KMS-11 (cell line): ENCODE measurements around the gene CRIP1.

Experiments
- H2AFZ ChIP-seq: fragments of 200-600 bp; sonication (generic); 2 replicates; pipeline ENCODE4 v1.6.1; 2016; ENCODE audit warnings: antibody characterized with exemption, mixed run types, low read depth
- H3K27ac ChIP-seq: fragments of 200-600 bp; sonication (generic); 2 replicates; pipeline ENCODE4 v1.6.1; 2016; ENCODE audit warnings: mild to moderate bottlenecking, mixed run types
- H3K27me3 ChIP-seq: fragments of 200-600 bp; sonication (generic); 2 replicates; pipeline ENCODE4 v1.6.1; 2017; ENCODE audit warnings: mild to moderate bottlenecking, low read depth, mixed run types, moderate library complexity; ENCODE audit not compliant: insufficient read depth
- H3K36me3 ChIP-seq: fragments of 200-600 bp; sonication (generic); 2 replicates; pipeline ENCODE4 v1.6.1; 2017; ENCODE audit warnings: mild to moderate bottlenecking, mixed run types; ENCODE audit not compliant: insufficient read depth
- H3K4me1 ChIP-seq: fragments of 200-600 bp; sonication (generic); 2 replicates; pipeline ENCODE4 v1.6.1; 2016; ENCODE audit warnings: mild to moderate bottlenecking, low read depth, mixed run types; ENCODE audit not compliant: poor library complexity, severe bottlenecking
- H3K4me2 ChIP-seq: fragments of 200-600 bp; sonication (generic); 2 replicates; pipeline ENCODE4 v1.7.0; 2016; ENCODE audit warnings: mild to moderate bottlenecking, mixed run types
- H3K4me3 ChIP-seq: fragments of 200-600 bp; sonication (generic); IDR thresholded peaks from 2 replicates; pipeline ENCODE4 v1.6.1; 2017; ENCODE audit warnings: low read depth, low read length, mixed read lengths; ENCODE audit not compliant: insufficient read depth
- H3K79me2 ChIP-seq: fragments of 200-600 bp; sonication (generic); 2 replicates; pipeline ENCODE4 v1.6.1; 2016; ENCODE audit warnings: low read depth, mixed run types; ENCODE audit not compliant: insufficient read depth
- H3K9ac ChIP-seq: fragments of 200-600 bp; sonication (generic); 2 replicates; pipeline ENCODE4 v1.6.1; 2016; ENCODE audit warnings: mild to moderate bottlenecking, mixed run types
- H4K20me1 ChIP-seq: fragments of 200-600 bp; sonication (generic); 2 replicates; pipeline ENCODE4 v1.6.1; 2016; ENCODE audit warnings: mild to moderate bottlenecking, mixed run types; ENCODE audit not compliant: insufficient read depth
- TF ChIP-seq, protein P1 (sequence below): fragments of 200-600 bp; sonication (generic); conservative IDR thresholded peaks from 2 replicates; pipeline ENCODE4 v1.6.1; 2017; ENCODE audit warnings: low read depth, mild to moderate bottlenecking, antibody characterized with exemption, low read length, moderate library complexity, mixed read lengths

The CRIP1 gene

DNA sequence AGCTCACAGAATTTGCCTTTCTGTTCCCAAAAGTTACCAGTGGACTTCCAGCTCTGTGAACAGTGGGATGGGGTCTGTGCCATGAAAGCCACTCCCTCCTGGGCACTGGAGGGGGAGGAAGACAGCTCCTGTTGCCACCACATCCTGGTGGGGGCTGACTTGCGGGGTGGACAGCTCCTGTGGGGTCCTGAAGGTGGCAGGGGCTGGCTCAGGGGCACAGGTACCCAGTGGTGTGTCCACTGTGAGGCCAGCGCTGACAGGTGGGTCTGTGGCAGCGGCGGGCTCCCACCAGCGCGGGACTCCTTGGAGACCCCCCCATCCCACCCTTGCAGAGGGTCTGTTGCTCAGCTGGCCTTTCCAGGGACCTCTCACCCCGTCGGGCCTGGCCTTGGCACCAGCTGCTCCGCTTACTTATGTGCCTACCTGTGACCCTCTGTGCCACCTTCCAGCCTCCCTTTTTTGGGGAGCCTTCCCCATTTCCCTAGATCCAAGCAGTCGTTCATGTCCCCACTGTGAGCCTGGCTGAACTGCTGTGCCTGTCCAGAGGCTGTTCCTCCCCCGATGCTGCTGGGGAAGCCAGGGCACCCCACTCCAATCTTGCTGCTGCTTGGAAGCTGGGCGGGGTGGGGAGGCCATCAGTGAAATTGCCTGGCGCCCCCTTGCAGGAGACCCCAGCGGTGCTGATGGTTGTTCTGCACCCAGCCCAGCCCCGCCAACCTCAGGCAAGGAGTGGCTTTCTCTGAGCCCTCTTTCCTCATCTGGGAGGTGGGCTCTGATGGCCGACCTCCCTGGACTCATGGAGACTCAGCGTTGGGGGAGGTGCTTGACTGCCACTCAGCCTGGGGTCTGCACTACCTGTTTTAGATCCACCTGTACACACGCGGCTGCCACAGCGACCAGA is 6.5 kb downstream of the CRIP1 start:
- no peaks in the 10 kb centered on the region; the same call in 1 of the 2 replicates for H4K20me1 ChIP-seq
- peaks cover 7% of the 10 kb centered on the region for H3K4me1 ChIP-seq
- no peaks in the 10 kb centered on the region for H3K36me3 ChIP-seq
- no peak overlapping the region for H3K9ac ChIP-seq
- H3K27ac ChIP-seq: no peak overlapping the region
- H3K27me3 ChIP-seq: no peaks in the 10 kb centered on the region
- TF ChIP-seq, protein P1, sequence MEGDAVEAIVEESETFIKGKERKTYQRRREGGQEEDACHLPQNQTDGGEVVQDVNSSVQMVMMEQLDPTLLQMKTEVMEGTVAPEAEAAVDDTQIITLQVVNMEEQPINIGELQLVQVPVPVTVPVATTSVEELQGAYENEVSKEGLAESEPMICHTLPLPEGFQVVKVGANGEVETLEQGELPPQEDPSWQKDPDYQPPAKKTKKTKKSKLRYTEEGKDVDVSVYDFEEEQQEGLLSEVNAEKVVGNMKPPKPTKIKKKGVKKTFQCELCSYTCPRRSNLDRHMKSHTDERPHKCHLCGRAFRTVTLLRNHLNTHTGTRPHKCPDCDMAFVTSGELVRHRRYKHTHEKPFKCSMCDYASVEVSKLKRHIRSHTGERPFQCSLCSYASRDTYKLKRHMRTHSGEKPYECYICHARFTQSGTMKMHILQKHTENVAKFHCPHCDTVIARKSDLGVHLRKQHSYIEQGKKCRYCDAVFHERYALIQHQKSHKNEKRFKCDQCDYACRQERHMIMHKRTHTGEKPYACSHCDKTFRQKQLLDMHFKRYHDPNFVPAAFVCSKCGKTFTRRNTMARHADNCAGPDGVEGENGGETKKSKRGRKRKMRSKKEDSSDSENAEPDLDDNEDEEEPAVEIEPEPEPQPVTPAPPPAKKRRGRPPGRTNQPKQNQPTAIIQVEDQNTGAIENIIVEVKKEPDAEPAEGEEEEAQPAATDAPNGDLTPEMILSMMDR: 0 out of 2 replicates have a peak, but pooled peaks have one; percentile 12
- H2AFZ ChIP-seq: no peak overlapping the region
- H3K79me2 ChIP-seq: peaks cover 14% of the 10 kb centered on the region
- H3K4me3 ChIP-seq: no peak overlapping the region
- H3K4me2 ChIP-seq: 0 out of 2 replicates have a peak overlapping the region, but pooled peaks have one; percentile 17

DNA sequence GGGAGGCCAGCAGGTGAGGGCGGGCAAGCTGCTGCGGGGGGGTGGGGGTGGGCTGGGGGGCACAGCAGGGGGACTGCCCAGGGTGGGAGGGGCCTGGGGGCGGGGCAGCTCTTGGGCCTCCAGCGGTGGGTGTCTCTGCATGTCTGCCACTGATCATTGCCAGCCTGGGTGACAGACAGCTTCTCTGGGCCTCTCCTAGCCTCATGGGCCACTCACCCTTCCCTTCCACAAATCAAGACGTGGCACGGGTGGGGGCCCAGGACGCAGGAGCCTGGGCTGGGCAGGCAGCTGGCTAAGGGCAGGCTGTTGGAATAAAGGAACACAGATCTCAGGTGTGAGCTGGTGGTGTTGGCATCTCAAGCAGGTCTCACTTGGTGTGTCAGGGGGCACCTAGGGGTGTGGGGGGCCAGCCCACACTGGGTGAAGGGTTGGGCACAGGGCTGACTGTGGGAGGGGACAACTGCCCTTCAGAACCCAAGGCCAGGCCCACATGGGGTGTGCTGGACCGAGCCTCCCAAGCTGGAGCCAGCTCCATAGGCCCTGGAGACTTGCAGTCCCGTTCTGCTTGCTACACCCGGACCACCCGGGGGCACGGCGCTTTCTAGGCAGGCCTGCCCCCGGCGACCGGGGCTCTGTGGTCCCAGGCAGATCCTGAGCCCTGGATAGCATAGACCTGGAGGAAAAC is 7.4 kb downstream of the CRIP1 start:
- Histone ChIP-seq H2AFZ (no peak overlapping the region), H4K20me1 (no peaks in the 10 kb centered on the region; the same call in 1 of the 2 replicates), H3K36me3 (no peaks in the 10 kb centered on the region), H3K27me3 (no peaks in the 10 kb centered on the region), H3K79me2 (peaks cover 6% of the 10 kb centered on the region), H3K27ac (no peak overlapping the region), H3K9ac (no peak overlapping the region), H3K4me2 (no peak overlapping the region), H3K4me3 (no peak overlapping the region), H3K4me1 (peaks cover 7% of the 10 kb centered on the region)
- TF ChIP-seq, protein P1: no peak

DNA sequence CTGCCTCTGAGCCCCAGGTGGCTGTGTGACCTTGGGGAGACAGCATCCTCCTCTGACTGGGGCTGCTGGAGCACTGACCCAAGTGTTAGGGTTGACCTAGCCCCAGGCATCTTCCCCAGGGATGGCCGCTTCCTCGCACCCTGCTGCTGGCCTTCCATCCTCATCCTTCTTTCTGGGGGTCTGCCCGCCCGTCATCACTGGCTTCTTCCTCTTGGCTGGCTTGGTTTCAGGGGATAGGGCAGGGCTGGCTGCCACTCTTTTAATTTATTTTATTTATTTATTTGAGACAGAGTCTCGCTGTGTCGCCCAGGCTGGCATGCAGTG is 7.9 kb downstream of the CRIP1 start:
- H4K20me1 ChIP-seq: no peaks in the 10 kb centered on the region; the same call in 1 of the 2 replicates
- H3K36me3 ChIP-seq: no peaks in the 10 kb centered on the region
- peaks cover 3% of the 10 kb centered on the region for H3K79me2 ChIP-seq
- H2AFZ ChIP-seq: no peak overlapping the region
- H3K4me3 ChIP-seq: no peak overlapping the region
- no peaks in the 10 kb centered on the region for H3K27me3 ChIP-seq
- TF ChIP-seq, protein P1: no peak
- peaks cover 7% of the 10 kb centered on the region for H3K4me1 ChIP-seq
- H3K27ac ChIP-seq: no peak overlapping the region
- H3K9ac ChIP-seq: no peak overlapping the region
- no peak overlapping the region for H3K4me2 ChIP-seq

DNA sequence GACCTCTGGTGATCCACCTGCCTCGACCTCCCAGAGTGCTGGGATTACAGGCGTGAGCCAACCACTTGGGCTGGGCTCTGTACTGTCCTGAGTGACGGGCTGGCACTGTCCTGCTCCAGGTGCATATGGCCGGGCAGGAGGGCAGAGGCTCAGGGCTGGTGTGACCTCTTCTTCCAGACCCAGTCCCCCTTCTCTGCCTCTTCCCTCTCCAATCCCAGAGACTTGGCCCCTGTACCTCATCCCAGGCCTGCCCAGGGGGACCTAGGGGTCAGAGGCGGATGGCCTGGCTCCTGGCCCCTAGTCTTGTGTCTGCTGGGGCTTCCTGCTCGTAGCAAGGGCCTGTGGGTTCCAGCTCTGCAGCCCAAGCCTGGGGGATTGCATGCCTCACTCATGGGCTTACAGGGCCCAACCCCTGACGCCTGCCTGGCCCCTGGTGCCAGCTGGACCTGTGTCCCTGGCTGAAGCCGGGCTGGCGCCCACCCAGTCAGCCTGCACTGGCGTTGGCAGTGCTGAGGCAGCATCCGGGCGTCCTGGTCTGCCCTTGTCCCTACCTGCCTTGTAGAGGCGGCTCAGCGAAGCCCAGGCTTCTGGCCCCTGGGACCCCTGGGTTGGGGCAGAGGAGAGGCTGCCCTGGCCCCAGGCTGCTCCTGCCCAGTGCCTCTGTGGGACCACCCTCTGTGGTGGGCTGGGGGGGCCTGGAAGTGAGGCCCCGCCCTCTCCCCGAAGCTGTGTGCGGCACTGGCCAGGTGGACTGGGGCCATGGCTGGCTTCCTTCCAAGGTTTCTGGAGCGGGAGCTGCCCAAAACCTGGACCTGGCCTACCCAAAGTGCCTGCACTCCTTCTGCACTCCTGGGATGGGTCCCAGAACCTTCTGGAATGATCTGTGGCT is 8.7 kb downstream of the CRIP1 start:
- Histone ChIP-seq H3K4me2 (no peak overlapping the region), H4K20me1 (no peaks in the 10 kb centered on the region; the same call in 1 of the 2 replicates), H3K27ac (no peak overlapping the region), H3K27me3 (no peaks in the 10 kb centered on the region), H3K36me3 (no peaks in the 10 kb centered on the region), H3K79me2 (peaks cover 3% of the 10 kb centered on the region), H2AFZ (no peak overlapping the region), H3K9ac (no peak overlapping the region), H3K4me1 (peaks cover 7% of the 10 kb centered on the region), H3K4me3 (no peak overlapping the region)
- TF ChIP-seq, protein P1: no peak
